ENCODE data around the gene FRMPD4. TPM values are rescaled to one million over a fixed set of nuclear protein-coding genes. Genes with fewer than 3 reads are reported as not detected.

The FRMPD4 gene
- total RNA-seq, 4 donors from 2014 or later, result under 0.01 to 0.39 (median 0.30) TPM; not detected in 1

- 81 to 100% methylated on average over 3 to 4 of the region's 4 CpGs for WGBS, 2 donors
- H3K27ac ChIP-seq, result no peak overlapping the region
These were observed 287.2 kb downstream of the FRMPD4 start for GRCh38 chrX:12425496-12425895.

DNA sequence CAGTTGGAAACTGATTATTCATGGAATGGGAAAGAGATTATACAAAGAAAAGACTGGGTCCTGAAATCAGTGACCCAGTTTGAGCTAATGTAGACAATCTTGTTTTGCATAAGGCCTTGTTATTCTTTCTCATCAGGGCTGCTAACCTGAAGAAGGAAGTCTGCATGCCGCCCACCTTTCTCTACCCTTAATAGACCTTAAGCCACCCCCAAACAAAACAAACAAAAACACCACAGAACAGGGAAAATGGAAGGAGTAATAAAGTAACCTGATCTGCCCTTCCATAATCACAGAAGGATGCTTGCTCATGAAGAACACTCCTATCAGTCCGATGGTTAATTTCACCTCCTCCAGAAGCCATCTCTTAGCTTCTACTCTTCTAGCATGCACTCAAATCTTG, 288.1 kb downstream of the FRMPD4 start:
- H3K27me3 ChIP-seq, result no peaks in the 10 kb centered on the region
- TF ChIP-seq CTCF (IDR thresholded peaks at IDR 0.05), result no peak
- no peak for TF ChIP-seq EP300 (IDR thresholded peaks at IDR 0.05)
- TF ChIP-seq POLR2A (IDR thresholded peaks at IDR 0.05), result no peak
- DNase-seq (ENCODE audit: low spot score in 2 of 2), result no peak
- WGBS, 2 donors, result 60 to 70% methylated on average over 2 of the region's 2 CpGs
- no peaks in the 10 kb centered on the region for H3K4me1 ChIP-seq
- no peak overlapping the region for H3K27ac ChIP-seq
- H3K9me3 ChIP-seq, result no peaks in the 10 kb centered on the region
- no peaks in the 10 kb centered on the region for H3K36me3 ChIP-seq
- no peak overlapping the region for H3K4me3 ChIP-seq

More at GRCh38 chrX:12425496-12425895, 287.2 kb downstream of the FRMPD4 start:
- Histone ChIP-seq H3K9me3 (no peaks in the 10 kb centered on the region), H3K27me3 (no peaks in the 10 kb centered on the region), H3K36me3 (no peaks in the 10 kb centered on the region), H3K4me3 (no peak overlapping the region), H3K4me1 (no peaks in the 10 kb centered on the region)
- TF ChIP-seq EP300 (IDR thresholded peaks at IDR 0.05) (no peak), CTCF (IDR thresholded peaks at IDR 0.05) (no peak), POLR2A (IDR thresholded peaks at IDR 0.05) (no peak)
- no peak for DNase-seq (ENCODE audit: low spot score in 2 of 2)

GRCh38 chrX:12434493-12434892, 296.2 kb downstream of the FRMPD4 start:
- no peaks in the 10 kb centered on the region for H3K9me3 ChIP-seq

GRCh38 chrX:12439416-12439815, 301.1 kb downstream of the FRMPD4 start:
- no peak for DNase-seq (ENCODE audit: low spot score in 2 of 2)
- H3K4me1 ChIP-seq, result no peaks in the 10 kb centered on the region
- 52 to 57% methylated on average over 7 of the region's 7 CpGs for WGBS, 2 donors
- H3K4me3 ChIP-seq, result no peak overlapping the region
- H3K9me3 ChIP-seq, result no peaks in the 10 kb centered on the region
- no peaks in the 10 kb centered on the region for H3K36me3 ChIP-seq
- TF ChIP-seq CTCF (IDR thresholded peaks at IDR 0.05), result no peak
- TF ChIP-seq EP300 (IDR thresholded peaks at IDR 0.05), result no peak
- no peak for TF ChIP-seq POLR2A (IDR thresholded peaks at IDR 0.05)
- no peak overlapping the region for H3K27ac ChIP-seq
- H3K27me3 ChIP-seq, result no peaks in the 10 kb centered on the region

More at GRCh38 chrX:12434493-12434892, 296.2 kb downstream of the FRMPD4 start:
- H3K4me1 ChIP-seq, result no peaks in the 10 kb centered on the region
- no peak overlapping the region for H3K4me3 ChIP-seq
- no peaks in the 10 kb centered on the region for H3K27me3 ChIP-seq
- 20 to 67% methylated on average over 1 of the region's 1 CpG for WGBS, 2 donors
- TF ChIP-seq CTCF (IDR thresholded peaks at IDR 0.05), result no peak
- no peak for TF ChIP-seq EP300 (IDR thresholded peaks at IDR 0.05)
- no peak for TF ChIP-seq POLR2A (IDR thresholded peaks at IDR 0.05)
- DNase-seq (ENCODE audit: low spot score in 2 of 2), result no peak
- no peak overlapping the region for H3K27ac ChIP-seq
- H3K36me3 ChIP-seq, result no peaks in the 10 kb centered on the region

DNA sequence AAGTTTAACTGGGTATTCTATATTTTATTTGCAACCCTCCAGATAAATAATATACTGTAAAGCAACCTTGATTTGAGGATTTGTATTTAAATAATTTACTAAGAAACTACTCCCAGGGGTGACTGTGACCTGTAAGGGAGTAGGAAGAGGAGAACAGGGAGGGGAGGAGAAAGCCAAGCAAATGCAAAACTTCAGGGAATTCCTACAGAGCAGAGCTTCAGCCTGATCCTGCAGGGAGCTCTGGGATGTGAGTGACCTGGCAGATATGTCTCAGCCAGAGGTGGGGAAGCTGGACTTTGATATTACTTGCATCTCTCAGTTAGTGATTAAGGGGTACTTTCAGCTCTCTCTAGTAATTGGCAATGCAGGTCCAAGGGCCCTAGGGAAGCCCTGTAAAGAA, 302.0 kb downstream of the FRMPD4 start:
- no peaks in the 10 kb centered on the region for H3K9me3 ChIP-seq
- no peaks in the 10 kb centered on the region for H3K27me3 ChIP-seq
- no peaks in the 10 kb centered on the region for H3K36me3 ChIP-seq
- TF ChIP-seq CTCF (IDR thresholded peaks at IDR 0.05) (no peak), POLR2A (IDR thresholded peaks at IDR 0.05) (no peak), EP300 (IDR thresholded peaks at IDR 0.05) (no peak)
- no peak overlapping the region for H3K27ac ChIP-seq
- no peak overlapping the region for H3K4me3 ChIP-seq
- no peak for DNase-seq (ENCODE audit: low spot score in 2 of 2)
- no peaks in the 10 kb centered on the region for H3K4me1 ChIP-seq

All from tibial nerve (tissue), 4 donors.